MM.1S (cell line): ENCODE measurements around the gene IRF8.

Experiments used
- DNase-seq: peaks from one replicate; pipeline ENCODE4 v3.0.0-alpha.2; 2015
- H2AFZ ChIP-seq: fragments of 300-600 bp; sonication (generic); 2 replicates; pipeline ENCODE4 v1.6.0; 2016; ENCODE audit warnings: antibody characterized with exemption, low read length
- H3F3A ChIP-seq: fragments of 300-600 bp; sonication (generic); 2 replicates; pipeline ENCODE4 v1.6.1; 2016; ENCODE audit warnings: mild to moderate bottlenecking, antibody characterized with exemption, low read length, moderate library complexity, mixed read lengths; ENCODE audit not compliant: insufficient read depth
- H3K27ac ChIP-seq: fragments of 300-600 bp; sonication (generic); 2 replicates; pipeline ENCODE4 v1.5.1; 2016; ENCODE audit warnings: mild to moderate bottlenecking, low read length
- H3K27me3 ChIP-seq: fragments of 300-600 bp; sonication (generic); replicated peaks from 2 replicates; pipeline ENCODE4 v1.6.0; 2016; ENCODE audit warnings: low read length; ENCODE audit not compliant: insufficient read depth
- H3K36me3 ChIP-seq: fragments of 300-600 bp; sonication (generic); replicated peaks from 2 replicates; pipeline ENCODE4 v1.6.1; 2016; ENCODE audit warnings: mild to moderate bottlenecking, low read length, mixed read lengths; ENCODE audit not compliant: insufficient read depth
- H3K4me1 ChIP-seq: fragments of 300-600 bp; sonication (generic); 2 replicates; pipeline ENCODE4 v1.6.1; 2016; ENCODE audit warnings: low read length, mixed read lengths
- H3K4me2 ChIP-seq: fragments of 300-600 bp; sonication (generic); 2 replicates; pipeline ENCODE4 v1.6.0; 2016; ENCODE audit warnings: low read depth, low read length
- H3K4me3 ChIP-seq: fragments of 300-600 bp; sonication (generic); 2 replicates; pipeline ENCODE4 v1.5.1; 2016; ENCODE audit warnings: low read length, mixed read lengths
- H3K79me2 ChIP-seq: fragments of 300-600 bp; sonication (generic); 2 replicates; pipeline ENCODE4 v1.6.1; 2016; ENCODE audit warnings: mixed run types, low read length, mixed read lengths
- H3K9ac ChIP-seq: fragments of 300-600 bp; sonication (generic); 2 replicates; pipeline ENCODE4 v1.6.1; 2016; ENCODE audit warnings: low read length, mixed read lengths
- H3K9me2 ChIP-seq: fragments of 300-600 bp; sonication (generic); replicated peaks from 2 replicates; pipeline ENCODE4 v1.6.1; 2016; ENCODE audit warnings: mild to moderate bottlenecking, low read length, mixed read lengths; ENCODE audit not compliant: insufficient read depth
- H3K9me3 ChIP-seq: fragments of 300-600 bp; sonication (generic); replicated peaks from 2 replicates; pipeline ENCODE4 v1.6.1; 2016; ENCODE audit warnings: mild to moderate bottlenecking, low read length, mixed read lengths; ENCODE audit not compliant: insufficient read depth
- H4K20me1 ChIP-seq: fragments of 300-600 bp; sonication (generic); 2 replicates; pipeline ENCODE4 v1.6.1; 2016; ENCODE audit warnings: mild to moderate bottlenecking, low read length, moderate library complexity, mixed read lengths; ENCODE audit not compliant: insufficient read depth
- EZH2 ChIP-seq: fragments of 300-600 bp; sonication (generic); optimal IDR thresholded peaks from 2 replicates; pipeline ENCODE3; 2017; ENCODE audit warnings: low read depth, mild to moderate bottlenecking, antibody characterized with exemption, low read length, mixed read lengths
- EZH2phosphoT487 ChIP-seq: fragments of 300-600 bp; sonication (generic); IDR thresholded peaks from 2 replicates; pipeline ENCODE4 v1.6.1; 2018; ENCODE audit warnings: antibody characterized with exemption, low read length
- TF ChIP-seq, protein P1 (sequence below): fragments of 300-600 bp; sonication (generic); IDR thresholded peaks from 2 replicates; pipeline ENCODE4 v1.5.1; 2016; ENCODE audit warnings: antibody characterized with exemption, low read length, mixed read lengths

IRF8 gene

DNA sequence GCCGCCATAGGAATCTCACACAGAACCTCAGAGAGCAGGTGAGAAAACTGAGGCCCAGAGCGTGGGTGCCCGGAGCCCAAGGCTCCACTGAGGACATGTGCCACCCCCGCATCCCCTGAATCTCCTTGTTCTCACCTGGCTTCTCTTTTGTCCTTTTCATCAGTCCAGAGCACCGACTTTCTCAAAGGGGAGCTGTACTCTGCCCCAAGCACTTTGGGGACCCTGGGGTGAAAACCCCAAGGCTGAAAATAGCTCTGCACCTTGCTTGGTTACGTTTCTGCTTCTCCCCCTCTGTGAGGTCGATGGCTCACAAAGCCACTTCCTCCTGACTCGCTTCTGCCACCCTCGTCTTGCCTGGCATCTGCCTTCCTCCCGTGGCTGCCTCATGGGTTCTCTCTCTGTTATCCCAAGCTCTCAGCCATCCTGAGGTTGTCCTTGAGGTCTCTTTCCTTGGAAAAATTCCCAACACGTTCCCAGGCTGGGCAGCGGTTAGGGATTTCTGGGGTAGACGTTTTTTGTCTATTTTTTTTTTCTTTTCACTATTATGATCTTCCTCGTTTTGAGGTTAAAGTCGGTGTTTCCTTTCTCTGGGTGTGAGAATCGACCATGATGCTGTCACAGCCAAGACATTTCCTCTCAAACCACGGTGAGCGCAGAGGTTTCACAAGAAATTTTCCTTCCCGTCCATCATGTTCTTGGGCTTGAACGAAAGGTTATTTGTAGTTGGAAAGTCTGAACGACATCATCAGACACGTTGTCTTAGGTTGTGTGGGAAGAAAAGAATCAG is 37.2 kb downstream of the IRF8 start:
- no peaks in the 10 kb centered on the region for H4K20me1 ChIP-seq
- H3K27me3 ChIP-seq = peaks cover 31% of the 10 kb centered on the region
- H3K9me3 ChIP-seq = no peaks in the 10 kb centered on the region
- H3K9ac ChIP-seq = no peak overlapping the region
- no peaks in the 10 kb centered on the region for H3K36me3 ChIP-seq
- H3F3A ChIP-seq = 0 out of 2 replicates have a peak, but pooled peaks cover 7% of the 10 kb centered on the region
- peak overlapping the region; percentile 18; the same call in 1 of the 2 replicates for H3K27ac ChIP-seq
- H3K4me3 ChIP-seq = peak overlapping the region; percentile 12; the same call in 1 of the 2 replicates
- H2AFZ ChIP-seq = no peak overlapping the region
- peaks cover 15% of the 10 kb centered on the region for H3K4me1 ChIP-seq
- H3K79me2 ChIP-seq = no peaks in the 10 kb centered on the region
- TF ChIP-seq EZH2phosphoT487 (no peak), EZH2 (no peak)
- TF ChIP-seq, protein P1, sequence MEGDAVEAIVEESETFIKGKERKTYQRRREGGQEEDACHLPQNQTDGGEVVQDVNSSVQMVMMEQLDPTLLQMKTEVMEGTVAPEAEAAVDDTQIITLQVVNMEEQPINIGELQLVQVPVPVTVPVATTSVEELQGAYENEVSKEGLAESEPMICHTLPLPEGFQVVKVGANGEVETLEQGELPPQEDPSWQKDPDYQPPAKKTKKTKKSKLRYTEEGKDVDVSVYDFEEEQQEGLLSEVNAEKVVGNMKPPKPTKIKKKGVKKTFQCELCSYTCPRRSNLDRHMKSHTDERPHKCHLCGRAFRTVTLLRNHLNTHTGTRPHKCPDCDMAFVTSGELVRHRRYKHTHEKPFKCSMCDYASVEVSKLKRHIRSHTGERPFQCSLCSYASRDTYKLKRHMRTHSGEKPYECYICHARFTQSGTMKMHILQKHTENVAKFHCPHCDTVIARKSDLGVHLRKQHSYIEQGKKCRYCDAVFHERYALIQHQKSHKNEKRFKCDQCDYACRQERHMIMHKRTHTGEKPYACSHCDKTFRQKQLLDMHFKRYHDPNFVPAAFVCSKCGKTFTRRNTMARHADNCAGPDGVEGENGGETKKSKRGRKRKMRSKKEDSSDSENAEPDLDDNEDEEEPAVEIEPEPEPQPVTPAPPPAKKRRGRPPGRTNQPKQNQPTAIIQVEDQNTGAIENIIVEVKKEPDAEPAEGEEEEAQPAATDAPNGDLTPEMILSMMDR = no peak
- DNase-seq = peak; percentile 52
- no peaks in the 10 kb centered on the region for H3K9me2 ChIP-seq
- H3K4me2 ChIP-seq = peak overlapping the region; percentile 50; the same call in 1 of the 2 replicates

DNA sequence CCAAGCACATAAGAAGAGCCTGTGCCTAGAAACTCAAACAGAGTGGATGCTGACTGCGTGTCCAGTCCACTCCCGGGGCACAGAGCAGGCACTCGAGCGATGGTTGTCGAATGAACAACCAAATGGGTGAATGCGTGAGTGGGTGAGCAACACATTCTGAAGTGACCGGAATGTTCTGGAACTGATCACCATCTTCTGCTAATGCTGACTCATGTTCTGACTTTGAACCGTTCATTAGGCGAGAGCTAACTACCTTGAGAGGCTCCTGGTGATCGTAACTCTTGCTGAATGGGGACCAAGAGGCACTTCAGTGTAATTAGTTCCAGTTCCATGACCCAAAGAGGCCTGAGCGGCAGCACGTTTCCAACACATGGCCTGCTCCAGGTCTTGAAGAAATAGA is 37.9 kb downstream of the IRF8 start:
- no peak overlapping the region for H2AFZ ChIP-seq
- H3K4me3 ChIP-seq = peak overlapping the region; percentile 12; the same call in 1 of the 2 replicates

DNA sequence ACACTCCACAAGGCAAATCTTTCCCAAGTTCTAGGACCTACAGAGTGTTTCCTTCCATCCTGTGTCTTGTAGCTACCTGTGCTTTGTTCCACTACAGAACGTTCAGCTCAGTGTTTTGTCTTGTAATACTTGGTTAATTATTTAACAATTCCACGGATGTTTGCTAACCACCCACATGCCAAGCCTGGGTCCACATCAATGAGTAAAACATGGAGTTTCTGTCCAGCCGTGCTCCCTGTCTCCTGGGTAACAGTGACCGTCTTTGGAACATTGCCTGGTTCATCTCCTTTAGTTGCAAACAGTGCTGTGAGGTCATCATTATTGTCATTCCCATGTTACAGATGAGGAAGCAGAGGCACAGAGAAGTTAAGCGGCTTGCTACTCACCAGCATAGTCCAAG is 41.3 kb downstream of the IRF8 start:
- no peak for DNase-seq
- Histone ChIP-seq H3K79me2 (no peaks in the 10 kb centered on the region), H3K9me2 (no peaks in the 10 kb centered on the region), H3K9me3 (no peaks in the 10 kb centered on the region), H3K9ac (no peak overlapping the region), H3K4me3 (no peak overlapping the region), H3F3A (0 out of 2 replicates have a peak, but pooled peaks cover 7% of the 10 kb centered on the region), H3K4me2 (no peak overlapping the region), H3K27ac (no peak overlapping the region), H2AFZ (no peak overlapping the region), H4K20me1 (no peaks in the 10 kb centered on the region), H3K27me3 (peaks cover 57% of the 10 kb centered on the region), H3K36me3 (no peaks in the 10 kb centered on the region), H3K4me1 (peaks cover 15% of the 10 kb centered on the region)
- TF ChIP-seq EZH2phosphoT487 (no peak), EZH2 (no peak)
- TF ChIP-seq, protein P1 = no peak

More for the DNA sequence above, 37.9 kb downstream of the IRF8 start:
- H3K9ac ChIP-seq = no peak overlapping the region
- H3K27ac ChIP-seq = no peak overlapping the region
- H3K4me1 ChIP-seq = peaks cover 15% of the 10 kb centered on the region
- no peak for DNase-seq
- no peaks in the 10 kb centered on the region for H4K20me1 ChIP-seq
- H3K4me2 ChIP-seq = peak overlapping the region; percentile 50; the same call in 1 of the 2 replicates
- TF ChIP-seq, protein P1 = no peak
- TF ChIP-seq EZH2phosphoT487 (no peak), EZH2 (no peak)
- H3K9me2 ChIP-seq = no peaks in the 10 kb centered on the region
- H3F3A ChIP-seq = 0 out of 2 replicates have a peak, but pooled peaks cover 7% of the 10 kb centered on the region
- no peaks in the 10 kb centered on the region for H3K79me2 ChIP-seq
- H3K9me3 ChIP-seq = no peaks in the 10 kb centered on the region
- H3K27me3 ChIP-seq = peaks cover 36% of the 10 kb centered on the region
- H3K36me3 ChIP-seq = no peaks in the 10 kb centered on the region
